Naive thymus-derived CD4-positive, alpha-beta T cell (primary cell): ENCODE results near the gene ATG13. TPM values are rescaled to one million over a fixed set of nuclear protein-coding genes. Genes with fewer than 3 reads are reported as not detected.

Source experiments
- ATAC-seq: fragments of 150-1000 bp; cut with Tn5 transposase; 2 replicates; pipeline ENCODE4 v1.10.0; 2021; ENCODE audit warnings: mild to moderate bottlenecking, moderate library complexity
- CTCF ChIA-PET: fragments of 350-600 bp; sonication (Branson Sonifier 250); formaldehyde crosslinking; loops from one replicate; lab custom pipeline; 2021; ENCODE audit warnings: antibody characterized with exemption; lab: Charles Lee
- POLR2A ChIA-PET: fragments of 350-600 bp; sonication (Branson Sonifier 250); formaldehyde crosslinking; loops from one replicate; lab custom pipeline; 2021; ENCODE audit warnings: antibody characterized with exemption, inconsistent platforms; lab: Charles Lee
- DNase-seq, 9 donors: peaks; one replicate each; pipeline versions ENCODE4 v3.0.0 to v3.0.0-alpha.2; 2020 to 2022; ENCODE audit warnings: mixed read lengths in 1 of 9
- H3K27ac ChIP-seq: one replicate; pipeline ENCODE4 v1.7.0; 2013; ENCODE audit warnings: mild to moderate bottlenecking, low read depth, low read length, moderate library complexity
- H3K27me3 ChIP-seq, 2 donors: one replicate each; pipeline ENCODE4 v1.7.0; 2013; ENCODE audit warnings: low read length in 2 of 2, mild to moderate bottlenecking in 2 of 2, moderate library complexity in 2 of 2; ENCODE audit not compliant: control insufficient read depth in 2 of 2, insufficient read depth in 2 of 2
- H3K36me3 ChIP-seq, 3 experiments: 1 replicate in 2 of 3; 2 replicates in 1 of 3; pipeline ENCODE4 v1.7.0; 2013; ENCODE audit warnings: low read length in 3 of 3, mild to moderate bottlenecking in 3 of 3, moderate library complexity in 1 of 3; ENCODE audit not compliant: insufficient read depth in 3 of 3, control insufficient read depth in 2 of 3
- H3K4me1 ChIP-seq, 2 donors: one replicate each; pipeline ENCODE4 v1.7.0; 2013; ENCODE audit warnings: low read length in 2 of 2, mild to moderate bottlenecking in 2 of 2, moderate library complexity in 1 of 2; ENCODE audit not compliant: control insufficient read depth in 2 of 2, insufficient read depth in 2 of 2
- H3K4me3 ChIP-seq: 2 replicates; pipeline ENCODE4 v1.7.0; 2013; ENCODE audit warnings: mild to moderate bottlenecking, low read length
- H3K9me3 ChIP-seq, 3 experiments: 1 replicate in 2 of 3; 2 replicates in 1 of 3; pipeline ENCODE4 v1.7.0; 2013; ENCODE audit warnings: low read length in 3 of 3; ENCODE audit not compliant: control insufficient read depth in 2 of 3
- H3K27ac Mint-ChIP-seq, 9 donors: one replicate each; pipeline ENCODE4 v1.8.0; 2020 to 2022; ENCODE audit warnings: mixed read lengths in 9 of 9, mild to moderate bottlenecking in 8 of 9, moderate library complexity in 5 of 9, inconsistent platforms in 2 of 9
- H3K27me3 Mint-ChIP-seq, 5 donors: one replicate each; pipeline ENCODE4 v1.8.0; 2021 to 2022; ENCODE audit warnings: mixed read lengths in 5 of 5, mild to moderate bottlenecking in 1 of 5
- H3K36me3 Mint-ChIP-seq, 5 donors: one replicate each; pipeline ENCODE4 v1.8.0; 2020 to 2022; ENCODE audit warnings: mixed read lengths in 5 of 5, mild to moderate bottlenecking in 3 of 5, inconsistent platforms in 1 of 5
- H3K4me1 Mint-ChIP-seq, 7 donors: one replicate each; pipeline ENCODE4 v1.8.0; 2020 to 2022; ENCODE audit warnings: mixed read lengths in 7 of 7, mild to moderate bottlenecking in 3 of 7, inconsistent platforms in 1 of 7
- H3K4me3 Mint-ChIP-seq, 10 donors: one replicate each; pipeline ENCODE4 v1.8.0; 2020 to 2022; ENCODE audit warnings: mild to moderate bottlenecking in 10 of 10, mixed read lengths in 10 of 10, moderate library complexity in 6 of 10, inconsistent platforms in 2 of 10
- H3K9me3 Mint-ChIP-seq, 11 donors: one replicate each; pipeline ENCODE4 v1.8.0; 2020 to 2022; ENCODE audit warnings: mixed read lengths in 11 of 11, mild to moderate bottlenecking in 4 of 11, inconsistent platforms in 1 of 11, moderate library complexity in 1 of 11
- intact Hi-C, 2 donors: fragments of 100-400 bp; cut with micrococcal nuclease; formaldehyde crosslinking; loops; one replicate each; pipeline ENCODE4 v1.15.1; 2023
- polyA plus RNA-seq, 2 donors: library from polyadenylated mRNA; unstranded; fragments of 300-500 nt; fragmentation: Illumina TruSeq; gene quantifications; one replicate each; pipeline ENCODE4 v1.2.3, GENCODE V29; 2021
- total RNA-seq, 6 experiments: library from RNA in 5 of 6; stranded (reverse) in 5 of 6; gene quantifications; 1 replicate in 5 of 6; 2 replicates in 1 of 6; pipeline ENCODE4 v1.2.3 and lab custom pipeline; 2021 to 2026

The ATG13 gene
- total and polyA plus RNA-seq, 7 experiments from 2014 or later, result 70.0 to 114 (median 89.7) TPM

GRCh38 chr11:46649180-46649738, 31.9 kb downstream of the ATG13 start:
- DNase-seq, result no peak
- H3K27ac Mint-ChIP-seq, result no peak overlapping the region

GRCh38 chr11:46655631-46656030, 38.3 kb downstream of the ATG13 start:
- Mint-ChIP-seq H3K27ac (peak overlapping the region in 1 of 9 donors; percentile 19), H3K36me3 (peaks cover 4 to 51% (median 23%) of the 10 kb centered on the region in 5 donors), H3K4me1 (no peaks in the 10 kb centered on the region), H3K4me3 (no peak overlapping the region), H3K27me3 (no peaks in the 10 kb centered on the region), H3K9me3 (no peaks in the 10 kb centered on the region)
- intact Hi-C loops, result no loop called here
- H3K9me3 ChIP-seq, result no peaks in the 10 kb centered on the region
- H3K4me3 ChIP-seq, result no peak overlapping the region
- no peaks in the 10 kb centered on the region for H3K27me3 ChIP-seq
- DNase-seq (no peak), ATAC-seq (no peak)
- H3K36me3 ChIP-seq, result peaks cover 29 to 92% (median 34%) of the 10 kb centered on the region in 3 experiments
- no peak overlapping the region for H3K27ac ChIP-seq
- CTCF ChIA-PET, result no interaction called here
- POLR2A ChIA-PET, result interaction anchor here (1.1 kb wide), 1 partner anchor 44 kb away, joined by 4 read pairs; the partner anchor contains the start of gene ARHGAP1
- H3K4me1 ChIP-seq, result no peaks in the 10 kb centered on the region

More at GRCh38 chr11:46649180-46649738, 31.9 kb downstream of the ATG13 start:
- ChIA-PET POLR2A (no interaction called here), CTCF (interaction anchor here (0.6 kb wide), 1 partner anchor 1022 kb away, joined by 6 read pairs; no protein-coding TSS in a partner anchor)
- H3K4me3 ChIP-seq, result no peak overlapping the region
- H3K9me3 Mint-ChIP-seq, result no peaks in the 10 kb centered on the region
- intact Hi-C loops, result no loop called here
- H3K9me3 ChIP-seq, result no peaks in the 10 kb centered on the region
- no peaks in the 10 kb centered on the region for H3K27me3 Mint-ChIP-seq
- peaks cover 3 to 41% (median 11%) of the 10 kb centered on the region in 5 donors for H3K36me3 Mint-ChIP-seq
- H3K4me1 ChIP-seq, result no peaks in the 10 kb centered on the region
- no peaks in the 10 kb centered on the region for H3K27me3 ChIP-seq
- peaks cover 27 to 83% (median 32%) of the 10 kb centered on the region in 3 experiments for H3K36me3 ChIP-seq
- H3K4me1 Mint-ChIP-seq, result peaks cover 0 to 3% (median 0%) of the 10 kb centered on the region in 7 donors
- H3K27ac ChIP-seq, result no peak overlapping the region
- ATAC-seq, result no peak
- H3K4me3 Mint-ChIP-seq, result no peak overlapping the region

GRCh38 chr11:46657186-46657585, 39.8 kb downstream of the ATG13 start:
- H3K27me3 ChIP-seq, result no peaks in the 10 kb centered on the region
- ATAC-seq, result no peak
- intact Hi-C loops, result no loop called here
- Mint-ChIP-seq H3K27me3 (no peaks in the 10 kb centered on the region), H3K4me1 (no peaks in the 10 kb centered on the region), H3K9me3 (no peaks in the 10 kb centered on the region), H3K4me3 (no peak overlapping the region), H3K27ac (no peak overlapping the region), H3K36me3 (peaks cover 4 to 41% (median 18%) of the 10 kb centered on the region in 5 donors)
- H3K36me3 ChIP-seq, result peaks cover 16 to 91% (median 24%) of the 10 kb centered on the region in 3 experiments
- POLR2A ChIA-PET, result no interaction called here
- DNase-seq, result no peak
- no peaks in the 10 kb centered on the region for H3K4me1 ChIP-seq
- no peak overlapping the region for H3K27ac ChIP-seq
- no peaks in the 10 kb centered on the region for H3K9me3 ChIP-seq
- no peak overlapping the region for H3K4me3 ChIP-seq
- CTCF ChIA-PET, result interaction anchor here (0.6 kb wide), 1 partner anchor 44 kb away, joined by 3 read pairs; no protein-coding TSS in a partner anchor

GRCh38 chr11:46658259-46658658, 40.9 kb downstream of the ATG13 start:
- H3K27ac Mint-ChIP-seq, result peak overlapping the region in 2 of 9 donors; percentile 4 to 52

GRCh38 chr11:46659908-46660307, 42.6 kb downstream of the ATG13 start:
- H3K4me1 Mint-ChIP-seq, result peaks cover 0 to 5% (median 0%) of the 10 kb centered on the region in 7 donors
- H3K27me3 Mint-ChIP-seq, result no peaks in the 10 kb centered on the region
- H3K4me3 Mint-ChIP-seq, result no peak overlapping the region
- peak overlapping the region in 6 of 9 donors; percentile 4 to 75 (median 19) for H3K27ac Mint-ChIP-seq
- intact Hi-C loops, result no loop called here
- no peak overlapping the region for H3K27ac ChIP-seq
- no peaks in the 10 kb centered on the region for H3K27me3 ChIP-seq
- ChIA-PET POLR2A (no interaction called here), CTCF (interaction anchor here (1.1 kb wide), 1 partner anchor 422 kb away, joined by 3 read pairs; no protein-coding TSS in a partner anchor)
- no peak for DNase-seq
- H3K4me1 ChIP-seq, result no peaks in the 10 kb centered on the region
- no peak for ATAC-seq
- H3K9me3 ChIP-seq, result no peaks in the 10 kb centered on the region
- H3K36me3 ChIP-seq, result peaks cover 9 to 92% (median 27%) of the 10 kb centered on the region in 3 experiments
- H3K36me3 Mint-ChIP-seq, result peaks cover 4 to 57% (median 19%) of the 10 kb centered on the region in 5 donors
- H3K4me3 ChIP-seq, result no peak overlapping the region
- H3K9me3 Mint-ChIP-seq, result no peaks in the 10 kb centered on the region

More at GRCh38 chr11:46658259-46658658, 40.9 kb downstream of the ATG13 start:
- ATAC-seq (no peak), DNase-seq (no peak)
- Histone ChIP-seq H3K36me3 (peaks cover 9 to 91% (median 24%) of the 10 kb centered on the region in 3 experiments), H3K27me3 (no peaks in the 10 kb centered on the region), H3K27ac (no peak overlapping the region), H3K4me1 (no peaks in the 10 kb centered on the region), H3K9me3 (no peaks in the 10 kb centered on the region), H3K4me3 (no peak overlapping the region)
- intact Hi-C loops, result no loop called here
- Mint-ChIP-seq H3K9me3 (no peaks in the 10 kb centered on the region), H3K36me3 (peaks cover 4 to 47% (median 18%) of the 10 kb centered on the region in 5 donors), H3K4me3 (no peak overlapping the region), H3K4me1 (no peaks in the 10 kb centered on the region), H3K27me3 (no peaks in the 10 kb centered on the region)
- ChIA-PET POLR2A (interaction anchor here (0.6 kb wide), 2 partner anchors 115 to 276 kb away, joined by 3 to 8 read pairs; no protein-coding TSS in a partner anchor), CTCF (interaction anchor here (1.1 kb wide), 1 partner anchor 12 kb away, joined by 4 read pairs; no protein-coding TSS in a partner anchor)

- peak overlapping the region in 1 of 9 donors; percentile 31 for H3K27ac Mint-ChIP-seq
- no peaks in the 10 kb centered on the region for H3K4me1 ChIP-seq
- H3K4me3 Mint-ChIP-seq, result no peak overlapping the region
- H3K27me3 Mint-ChIP-seq, result no peaks in the 10 kb centered on the region
- peaks cover 8 to 58% (median 21%) of the 10 kb centered on the region in 5 donors for H3K36me3 Mint-ChIP-seq
- no peak overlapping the region for H3K27ac ChIP-seq
- no peaks in the 10 kb centered on the region for H3K9me3 ChIP-seq
- DNase-seq, result no peak
- no peaks in the 10 kb centered on the region for H3K27me3 ChIP-seq
- no peak overlapping the region for H3K4me3 ChIP-seq
- H3K36me3 ChIP-seq, result peaks cover 5 to 95% (median 26%) of the 10 kb centered on the region in 3 experiments
- no peaks in the 10 kb centered on the region for H3K9me3 Mint-ChIP-seq
- no peak for ATAC-seq
- POLR2A ChIA-PET, result interaction anchor here (0.8 to 1.3 kb wide), 2 partner anchors 9 kb away, joined by 3 to 5 read pairs; no protein-coding TSS in a partner anchor
- intact Hi-C loops, result no loop called here
- CTCF ChIA-PET, result no interaction called here
- H3K4me1 Mint-ChIP-seq, result peaks cover 0 to 5% (median 2%) of the 10 kb centered on the region in 7 donors
Observed at GRCh38 chr11:46661836-46662235, 44.5 kb downstream of the ATG13 start.
